ENCODE data around the gene MBD6.

Gene MBD6

GRCh38 chr12:57579011-57579410 is 56.4 kb downstream of the MBD6 start:
- Histone ChIP-seq H3K4me1 (ENCODE audit: insufficient read depth, low read length) (no peaks in the 10 kb centered on the region), H3K9me3 (ENCODE audit: low read length) (no peaks in the 10 kb centered on the region), H3K4me3 (ENCODE audit: low read length) (no peak overlapping the region), H3K27me3 (ENCODE audit: insufficient read depth, low read length) (no peaks in the 10 kb centered on the region), H2AFZ (ENCODE audit: low read depth, low read length) (no peak overlapping the region), H3K36me3 (ENCODE audit: insufficient read depth, low read length) (peaks cover 68% of the 10 kb centered on the region)
